ENCODE measurements around the gene GAL3ST3.

GAL3ST3 gene

GRCh38 chr11:66001942-66002647 lies 46.9 kb downstream of the GAL3ST3 start, which contains the start of the genes BANF1 and EIF1AD:
BANF1 (plus strand) TSS chr11:66002503; CDS start chr11:66003251, 748 bp downstream.
EIF1AD (minus strand) TSS chr11:66002157; CDS start chr11:66000389, 1,768 bp downstream.
- H3K4me3 ChIP-seq (ENCODE audit: low read depth, low read length): peak within 1 kb of the TSS; percentile 83
- DNase-seq (ENCODE audit: low read depth): peak; percentile 95

GRCh38 chr11:65997286-65997685 lies 51.7 kb downstream of the GAL3ST3 start:
- H3K4me3 ChIP-seq (ENCODE audit: low read depth, low read length): no peak overlapping the region
- no peak for DNase-seq (ENCODE audit: low read depth)

GRCh38 chr11:65992056-65992455 lies 56.9 kb downstream of the GAL3ST3 start:
- no peak for DNase-seq (ENCODE audit: low read depth)
- H3K4me3 ChIP-seq (ENCODE audit: low read depth, low read length): no peak overlapping the region
